Stimulated activated CD8-positive, alpha-beta memory T cell treated with anti-CD3 and anti-CD28 coated beads, Interleukin-7, amount 100 ng/mL, for 48 hours (primary cell): ENCODE measurements around the gene PRKN.

Experiments used
- DNase-seq, 2 donors: peaks; one replicate each; pipeline ENCODE4 v3.0.0-alpha.2; 2020; ENCODE audit warnings: low read depth in 1 of 2; ENCODE audit errors: extremely low read depth in 1 of 2

Gene PRKN

GRCh38 chr6:161486361-161487216 is 1241.0 kb downstream of the PRKN start:
- DNase-seq: no peak

- DNase-seq: no peak
These were observed 1245.1 kb downstream of the PRKN start for GRCh38 chr6:161482517-161482858.

DNA sequence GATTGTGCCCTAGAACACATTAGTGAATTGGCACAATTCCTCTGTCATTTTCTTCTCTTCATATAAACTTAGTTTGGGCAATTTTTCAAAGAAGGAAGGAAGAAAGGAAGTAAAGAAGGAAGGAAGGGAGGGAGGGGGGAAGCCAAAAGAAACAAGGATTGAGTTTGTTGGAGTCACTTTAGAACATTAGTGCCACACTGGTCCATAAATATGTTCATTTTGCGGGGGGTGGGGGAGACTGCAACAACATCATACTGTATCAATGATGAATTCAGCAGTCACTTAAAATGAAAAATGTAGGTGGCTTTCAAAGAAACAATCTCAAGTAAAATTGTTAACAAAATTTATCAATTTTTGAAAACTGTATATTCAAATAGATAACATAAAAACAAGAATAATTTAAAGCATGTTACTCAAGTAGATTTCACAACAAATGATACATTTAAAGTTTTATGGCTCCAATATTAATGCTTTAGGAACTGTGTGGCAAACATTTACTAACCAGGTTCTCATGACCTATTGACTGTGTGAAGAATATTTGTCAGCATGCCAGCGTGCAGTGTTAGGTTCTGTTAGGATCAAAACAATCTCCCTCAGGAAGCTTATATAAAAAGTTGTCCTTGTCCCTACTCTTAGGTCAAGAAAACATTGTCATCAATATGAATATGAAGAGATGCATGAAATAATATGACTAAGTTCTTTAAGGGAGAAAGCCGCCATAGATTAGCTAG is 1245.6 kb downstream of the PRKN start:
- no peak for DNase-seq

- no peak for DNase-seq
These were observed 1247.0 kb downstream of the PRKN start for GRCh38 chr6:161480421-161481155.

- no peak for DNase-seq
These were observed 1248.2 kb downstream of the PRKN start for GRCh38 chr6:161479376-161479775.

- no peak for DNase-seq
These were observed 1249.6 kb downstream of the PRKN start for GRCh38 chr6:161477876-161478425.

DNA sequence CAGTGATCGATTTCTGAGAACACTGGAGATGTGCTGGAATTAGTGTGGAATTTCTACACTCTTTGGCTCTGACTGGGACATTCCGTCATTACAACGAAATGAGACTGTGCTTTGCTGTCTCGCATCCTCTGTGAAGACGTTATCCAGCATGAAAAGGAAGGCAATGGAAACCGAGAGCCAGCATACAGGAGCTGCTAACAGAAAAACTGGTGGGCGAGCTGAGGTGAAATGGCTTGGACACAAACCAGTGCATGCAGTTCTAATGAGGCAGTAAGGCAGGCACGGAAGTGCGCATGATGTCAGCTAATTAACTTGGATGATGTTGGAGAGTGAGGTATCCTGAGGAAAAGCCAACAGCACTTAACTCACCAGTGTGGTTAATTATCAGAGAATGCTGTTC is 1250.9 kb downstream of the PRKN start:
- no peak for DNase-seq

GRCh38 chr6:161465403-161465802 is 1262.2 kb downstream of the PRKN start:
- no peak for DNase-seq

DNA sequence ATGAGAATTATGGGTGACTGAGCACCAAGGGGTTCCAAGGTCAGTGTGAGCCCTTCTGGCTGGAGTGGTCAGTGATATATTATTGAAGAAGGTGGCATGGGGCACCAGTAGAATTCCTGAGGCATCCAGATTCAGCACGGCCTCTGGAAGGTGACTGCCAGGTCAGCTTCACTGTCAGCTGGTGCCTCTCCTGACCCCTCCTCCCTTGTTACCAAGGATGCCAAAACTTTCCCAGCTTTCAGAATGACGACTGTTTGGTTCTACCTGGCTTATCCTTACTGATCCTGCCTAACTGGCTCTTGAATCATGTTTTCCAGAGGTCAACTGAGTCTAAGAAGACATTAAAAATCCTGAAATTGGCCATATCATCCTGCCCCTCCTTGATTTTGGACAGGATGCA is 1264.5 kb downstream of the PRKN start:
- no peak for DNase-seq

GRCh38 chr6:161462148-161462547 is 1265.4 kb downstream of the PRKN start:
- no peak for DNase-seq

- DNase-seq: no peak
These were observed 1268.5 kb downstream of the PRKN start for GRCh38 chr6:161459008-161459615.

DNA sequence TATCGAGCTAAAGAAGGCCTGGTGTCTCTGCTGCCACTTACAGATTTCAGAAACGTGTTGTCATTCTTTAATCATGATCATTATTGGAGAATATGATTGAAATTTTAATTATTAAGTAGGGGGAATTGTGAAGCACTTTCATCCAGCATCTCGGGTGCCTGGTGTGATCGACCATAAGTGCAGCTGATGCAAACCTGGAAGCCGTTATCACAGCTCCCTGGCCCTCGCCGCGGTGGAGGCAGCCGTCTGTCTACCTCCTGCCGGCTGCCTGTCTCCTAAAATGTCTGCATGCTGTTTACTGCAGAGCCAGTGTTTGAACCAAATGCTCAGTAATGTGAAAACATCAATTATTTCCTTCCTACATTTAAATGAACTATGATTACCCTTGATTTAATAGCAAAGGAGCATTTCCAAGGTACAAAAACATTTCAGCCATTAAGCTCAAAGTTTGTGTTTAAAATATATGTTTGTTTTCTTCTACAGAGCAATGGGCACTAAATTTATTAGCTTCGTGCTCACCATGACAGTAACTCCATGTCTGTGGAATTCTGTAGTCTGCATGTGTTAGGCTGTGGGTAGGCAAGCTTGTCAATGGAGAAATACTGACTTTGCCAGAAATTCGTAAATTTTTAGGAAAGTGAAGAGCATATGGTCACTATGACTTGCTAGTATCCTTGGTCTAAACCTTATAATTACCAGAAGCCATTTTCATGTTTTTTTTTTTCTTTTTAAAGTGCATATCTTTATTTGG is 1269.2 kb downstream of the PRKN start:
- no peak for DNase-seq

GRCh38 chr6:161455848-161456247 is 1271.7 kb downstream of the PRKN start:
- DNase-seq: no peak

- DNase-seq: no peak
These were observed 1274.0 kb downstream of the PRKN start for GRCh38 chr6:161453558-161453957.

DNA sequence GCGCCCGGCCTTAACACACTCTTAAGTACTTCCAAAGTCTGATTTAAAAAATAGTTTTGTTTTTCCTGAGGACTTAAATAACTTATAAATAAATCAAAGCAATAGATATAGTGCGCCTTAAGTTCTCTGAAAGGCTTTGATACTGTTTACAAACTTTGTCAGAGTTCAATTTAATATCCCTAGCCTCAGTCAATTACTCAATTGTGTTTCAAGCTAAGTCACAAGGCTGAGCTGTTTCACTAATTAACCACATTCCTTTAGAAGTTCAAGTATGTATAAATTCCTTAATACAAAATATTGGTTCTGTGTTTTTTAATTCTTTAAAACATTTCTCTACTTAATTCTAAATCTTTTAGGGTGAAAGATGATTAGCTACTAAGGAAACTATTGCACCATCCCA is 1275.3 kb downstream of the PRKN start:
- no peak for DNase-seq

DNA sequence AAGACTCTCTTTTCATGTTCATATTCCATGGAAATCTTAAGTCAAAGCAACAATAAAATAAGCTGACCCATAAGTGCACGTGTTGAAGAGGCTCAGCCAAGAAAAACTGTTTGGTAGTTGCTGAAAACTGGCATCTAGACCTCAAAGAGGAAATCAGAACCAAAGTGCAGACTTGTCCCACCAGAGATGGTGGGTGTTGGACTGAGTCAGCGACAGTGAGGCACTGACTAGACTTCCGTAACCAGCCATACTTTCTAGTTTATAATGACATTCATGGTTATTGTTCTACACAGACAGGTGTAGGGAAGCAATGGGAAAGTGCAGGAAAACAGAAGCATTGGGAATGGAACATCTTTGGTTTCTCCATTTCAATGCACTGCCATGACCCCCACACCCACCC is 1278.0 kb downstream of the PRKN start:
- DNase-seq: no peak

DNA sequence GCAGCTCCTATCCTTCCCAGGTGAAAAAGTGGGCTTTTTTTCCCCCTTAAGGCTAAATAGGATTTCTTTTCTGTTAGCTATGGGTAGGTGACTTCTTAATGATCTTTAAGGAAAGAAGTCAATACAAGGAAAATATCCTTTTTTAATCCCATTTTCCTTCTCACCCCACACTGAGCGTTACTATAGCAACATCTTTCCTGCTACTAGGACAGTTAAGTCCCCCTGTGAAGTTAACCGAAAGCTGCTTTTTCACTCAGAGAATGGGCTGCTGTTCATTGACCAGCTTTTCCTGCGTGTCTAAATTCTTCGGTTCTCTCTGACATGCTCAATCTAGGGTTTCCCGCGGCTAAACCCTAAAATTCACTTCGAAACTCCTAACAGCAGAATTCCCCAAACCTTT is 1280.6 kb downstream of the PRKN start:
- DNase-seq: no peak

DNA sequence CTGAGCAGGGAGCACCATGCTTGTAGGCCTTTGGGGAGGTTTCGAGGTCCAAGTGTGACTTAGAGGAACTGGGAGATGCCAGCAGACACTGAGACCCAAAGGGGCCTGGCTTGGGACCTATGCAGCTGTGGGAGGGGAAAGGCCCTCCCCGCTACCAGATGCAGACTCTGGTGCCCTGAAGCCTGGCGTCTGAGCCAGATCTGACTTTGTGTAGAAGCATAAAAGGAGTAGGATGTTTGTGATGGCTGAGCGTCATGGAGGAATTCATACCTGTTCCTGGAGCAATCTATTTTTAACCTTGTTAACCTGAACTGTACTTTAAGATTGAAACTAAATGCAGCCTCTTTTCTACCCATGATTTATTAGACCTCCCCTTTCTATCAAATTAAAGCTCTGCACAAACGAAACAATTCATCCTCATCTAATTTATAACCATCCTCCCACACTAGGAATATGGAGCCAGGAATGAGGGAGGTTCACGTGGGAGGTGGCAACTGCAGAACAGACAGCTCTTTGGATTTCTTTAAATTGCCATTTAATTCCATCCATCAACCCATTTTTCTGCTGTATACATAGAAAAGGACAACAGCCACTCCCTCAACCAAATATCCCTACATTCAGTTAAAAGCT is 1281.2 kb downstream of the PRKN start:
- no peak for DNase-seq

DNA sequence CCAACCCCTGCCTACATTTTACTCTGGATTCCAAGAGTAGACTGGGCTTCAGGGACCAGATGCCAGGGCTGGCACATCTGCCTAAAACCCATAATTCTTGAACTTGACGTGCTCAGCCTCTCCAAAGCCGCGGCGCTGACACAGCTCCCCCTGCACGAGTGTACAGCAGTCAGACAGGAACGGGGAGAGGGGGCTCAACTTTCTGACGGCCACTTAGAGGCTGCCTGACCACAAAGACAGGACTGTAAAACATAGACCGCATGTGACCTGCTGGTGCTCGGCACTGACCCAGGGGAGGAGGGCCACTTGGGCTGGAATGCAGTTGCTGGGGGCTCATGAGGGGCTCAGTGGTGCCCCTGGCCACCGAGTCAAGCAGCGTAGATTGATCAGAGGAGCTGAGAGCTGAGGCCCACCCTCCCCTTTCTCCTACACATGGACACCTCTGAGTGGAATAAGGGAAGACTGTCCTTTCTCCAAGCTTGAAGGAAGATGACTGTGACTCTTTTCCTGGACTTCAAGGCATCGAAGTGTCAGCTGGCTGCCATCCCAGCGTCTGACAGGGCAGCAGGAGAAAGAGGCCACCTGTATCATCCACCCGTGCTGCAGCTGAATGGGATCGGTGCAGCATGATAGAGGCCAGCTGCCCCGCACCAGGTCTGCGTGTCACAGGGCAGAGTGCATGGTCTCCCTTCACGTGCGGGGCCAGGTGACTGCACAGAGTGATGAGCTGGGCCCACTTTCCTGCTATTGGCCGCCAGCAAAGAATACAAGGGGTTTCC is 1282.4 kb downstream of the PRKN start:
- no peak for DNase-seq
